TTC549 (cell line): Measurements from ENCODE around the gene ITGA8.
"Not testable (repeated sequence)": the region's sequence is repeated elsewhere in the genome, so short reads cannot be mapped to it uniquely, and the experiment has no call there.

ENCODE experiments used
- FAIRE-seq: peaks from 2 replicates; lab custom pipeline; 2012; peaks lifted over from hg19 to GRCh38; lab: Jason Lieb, UNC

The ITGA8 gene

DNA sequence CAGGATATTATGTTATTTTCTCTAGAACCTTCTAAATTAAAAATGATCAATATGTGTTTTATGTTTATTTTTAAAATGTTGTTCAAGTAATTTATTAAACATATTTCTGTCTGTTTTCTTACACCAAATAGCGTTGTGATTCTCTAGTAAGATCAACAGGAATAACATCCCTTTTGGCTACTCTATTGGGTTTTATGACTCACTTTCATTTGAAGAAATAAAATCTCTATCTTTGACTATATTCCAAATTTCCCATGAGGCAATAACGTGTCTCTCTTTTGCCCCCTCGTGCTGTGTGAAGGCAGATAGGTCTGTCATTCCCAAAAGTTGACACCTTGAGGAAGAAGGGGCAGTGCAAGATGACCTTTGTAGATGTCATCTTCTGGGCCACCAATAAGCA is 40.9 kb downstream of the ITGA8 start:
- FAIRE-seq, result no peak

GRCh38 chr10:15672469-15672868 is 47.3 kb downstream of the ITGA8 start:
- no peak for FAIRE-seq

DNA sequence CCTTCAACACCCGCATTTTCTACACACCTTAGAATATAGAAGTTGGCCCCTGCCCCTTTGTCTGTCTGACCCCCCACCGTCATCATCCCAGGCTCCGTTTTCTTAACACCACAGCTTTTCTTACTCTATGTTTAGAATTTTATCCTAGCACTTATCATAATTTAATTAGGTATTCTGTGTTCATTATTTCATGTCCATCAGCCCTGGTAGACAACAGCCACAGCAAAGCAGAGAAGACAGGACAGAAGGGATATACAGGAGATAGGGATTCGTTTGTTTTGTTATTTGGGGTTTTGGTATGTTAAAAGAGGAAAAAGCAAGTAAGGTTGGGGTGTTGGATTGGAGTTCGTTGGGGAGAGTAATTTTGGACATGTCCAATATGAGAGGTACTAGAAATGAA is 48.8 kb downstream of the ITGA8 start:
- no peak for FAIRE-seq

- FAIRE-seq, result no peak
These were observed 58.1 kb downstream of the ITGA8 start for GRCh38 chr10:15661574-15661973.

DNA sequence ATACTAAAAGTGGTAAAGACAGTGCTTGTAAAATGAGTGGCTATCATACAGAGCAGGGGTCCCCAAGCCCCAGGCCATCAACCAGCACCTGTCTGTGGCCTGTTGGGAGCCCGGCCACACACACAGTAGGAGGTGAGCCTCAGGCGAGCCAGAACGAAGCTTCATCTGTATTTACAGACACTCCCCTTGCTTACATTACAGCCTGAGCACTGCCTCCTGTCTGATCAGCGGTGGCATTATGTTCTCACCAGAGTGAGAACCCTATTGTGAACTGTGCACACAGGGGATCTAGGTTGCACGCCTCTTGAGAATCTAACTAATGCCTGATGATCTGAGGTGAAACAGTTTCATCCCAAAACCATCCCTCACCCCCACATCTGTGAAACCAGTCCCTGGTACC is 58.7 kb downstream of the ITGA8 start:
- FAIRE-seq, result no peak

GRCh38 chr10:15658069-15658702 is 61.5 kb downstream of the ITGA8 start:
- FAIRE-seq, result no peak

DNA sequence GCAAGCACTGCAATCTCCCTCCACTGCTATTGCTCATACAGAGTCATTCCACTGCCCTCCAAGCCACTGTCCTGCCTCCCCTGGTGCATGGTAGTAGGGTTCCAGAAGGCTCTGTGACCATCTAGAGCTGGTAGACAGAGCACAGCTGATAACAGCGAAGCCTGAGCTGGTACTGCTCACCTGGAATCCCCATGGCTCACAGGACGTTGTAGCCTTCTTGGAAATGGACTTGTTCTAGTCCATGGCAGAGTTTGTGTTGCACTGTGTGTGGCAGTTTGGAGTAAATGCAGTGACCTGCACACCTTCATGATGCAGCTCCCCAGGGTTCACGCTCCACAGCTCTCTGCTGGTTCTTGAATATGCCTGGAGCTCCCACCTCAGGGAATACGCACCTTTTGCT is 67.0 kb downstream of the ITGA8 start:
- no peak for FAIRE-seq

DNA sequence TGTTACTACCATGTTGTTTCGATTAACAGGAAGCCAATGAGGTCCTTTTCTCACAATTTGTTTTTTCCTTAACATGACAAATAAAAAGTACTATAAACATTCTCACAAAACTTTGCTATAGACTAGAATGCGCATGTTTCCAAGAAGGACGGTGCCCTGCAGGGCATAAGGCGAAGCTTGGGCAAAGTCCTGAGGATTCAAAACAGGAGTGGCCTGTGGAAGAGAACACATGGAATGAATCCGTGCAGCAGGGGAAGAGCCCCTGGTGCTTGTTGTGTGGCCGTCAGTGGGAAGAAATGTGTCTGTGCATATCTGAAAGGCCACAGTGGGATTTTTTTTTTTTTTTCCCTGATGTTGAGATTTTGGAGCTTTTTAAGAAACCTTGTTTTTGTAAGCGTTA is 67.6 kb downstream of the ITGA8 start:
- no peak for FAIRE-seq

- no peak for FAIRE-seq
These were observed 68.5 kb downstream of the ITGA8 start for GRCh38 chr10:15651175-15651574.

DNA sequence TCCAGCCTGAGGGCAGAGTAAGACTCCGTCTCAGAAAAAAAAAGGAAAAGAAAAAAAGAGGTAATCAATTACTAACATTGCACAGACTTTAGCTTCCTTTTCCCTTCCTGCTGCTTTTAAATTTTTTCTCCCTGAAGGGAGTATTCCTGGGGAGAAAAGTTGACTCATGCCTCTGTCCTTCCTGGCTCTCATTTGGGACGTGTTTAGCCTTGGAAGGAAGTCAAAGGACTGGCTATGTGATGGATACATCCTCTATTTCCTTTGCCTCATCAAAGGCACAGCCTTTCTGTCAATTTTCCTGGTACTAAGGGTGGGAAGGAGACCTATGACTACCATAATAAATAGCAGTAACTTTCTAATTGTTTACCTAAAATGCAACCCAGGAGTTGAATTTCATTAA is 77.6 kb downstream of the ITGA8 start:
- FAIRE-seq, result no peak

DNA sequence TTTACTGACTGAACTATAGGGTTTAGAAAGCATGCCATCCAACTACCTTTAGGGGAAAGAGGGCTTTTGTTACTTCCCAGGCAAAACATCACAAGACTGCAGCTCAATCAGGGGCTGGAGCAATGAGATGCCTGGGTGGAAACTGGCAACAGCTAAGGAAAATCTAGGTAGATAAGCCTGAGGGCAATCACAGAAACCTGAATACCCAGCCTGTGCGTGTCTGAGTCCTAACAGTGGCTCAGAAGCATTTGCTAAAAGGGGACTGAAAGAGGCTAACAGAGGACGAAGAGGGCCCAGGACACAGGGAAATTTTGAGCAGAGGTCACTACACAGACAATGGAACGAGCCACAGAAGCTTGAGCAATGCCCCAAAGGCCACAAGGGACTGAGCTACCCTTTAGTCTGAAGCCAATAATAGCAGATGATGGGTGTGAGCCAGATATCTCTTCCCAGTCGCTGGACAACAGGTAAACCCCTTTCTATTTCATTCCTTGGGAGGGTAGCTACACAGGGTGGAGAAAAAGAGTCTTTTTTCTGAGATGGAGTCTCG is 79.1 kb downstream of the ITGA8 start:
- FAIRE-seq, result no peak

DNA sequence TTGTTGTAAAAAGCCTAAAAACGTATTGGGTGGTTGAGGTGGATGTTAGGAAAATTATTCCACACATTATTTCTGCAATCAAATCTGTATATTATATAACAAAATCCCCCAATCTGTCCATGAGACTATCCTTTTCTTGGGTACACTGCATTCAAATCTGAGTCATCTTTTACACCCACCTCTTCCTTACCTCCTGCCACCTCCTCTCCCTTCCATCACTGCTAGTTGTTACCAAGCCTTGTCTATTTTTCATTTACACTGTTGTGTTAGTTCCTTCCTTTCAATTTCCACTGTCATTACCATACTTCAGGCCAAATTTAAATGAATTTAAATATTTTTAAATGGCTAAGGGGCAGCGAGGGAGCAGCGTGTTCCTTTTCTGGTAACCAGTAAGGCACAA is 83.3 kb downstream of the ITGA8 start:
- no peak for FAIRE-seq

- FAIRE-seq, result no peak
These were observed 87.1 kb downstream of the ITGA8 start for GRCh38 chr10:15632456-15633091.

GRCh38 chr10:15631205-15631604 is 88.5 kb downstream of the ITGA8 start:
- not testable (repeated sequence) for FAIRE-seq

DNA sequence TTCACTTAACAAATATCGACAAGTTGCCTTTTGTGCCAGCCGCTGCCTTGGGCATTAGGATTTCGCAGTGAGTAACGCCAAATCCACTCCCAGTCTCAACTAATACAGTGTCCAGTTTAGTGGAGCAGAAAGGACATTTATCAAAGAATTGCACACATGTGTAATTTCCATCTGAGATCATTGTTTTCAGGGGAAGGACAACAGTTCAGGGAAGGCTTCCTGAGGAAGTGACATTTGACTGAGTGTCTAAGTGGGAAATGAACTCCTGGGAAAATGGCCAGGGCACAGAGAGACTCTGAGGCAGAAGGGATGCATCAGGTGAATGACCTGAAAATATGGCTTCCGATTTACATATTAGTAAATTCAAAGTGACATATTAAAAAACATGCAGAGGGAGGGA is 89.4 kb downstream of the ITGA8 start:
- FAIRE-seq, result no peak

- no peak for FAIRE-seq
These were observed 92.0 kb downstream of the ITGA8 start for GRCh38 chr10:15627617-15628196.

- no peak for FAIRE-seq
These were observed 92.8 kb downstream of the ITGA8 start for GRCh38 chr10:15626937-15627336.

GRCh38 chr10:15625261-15625660 is 94.5 kb downstream of the ITGA8 start:
- no peak for FAIRE-seq

DNA sequence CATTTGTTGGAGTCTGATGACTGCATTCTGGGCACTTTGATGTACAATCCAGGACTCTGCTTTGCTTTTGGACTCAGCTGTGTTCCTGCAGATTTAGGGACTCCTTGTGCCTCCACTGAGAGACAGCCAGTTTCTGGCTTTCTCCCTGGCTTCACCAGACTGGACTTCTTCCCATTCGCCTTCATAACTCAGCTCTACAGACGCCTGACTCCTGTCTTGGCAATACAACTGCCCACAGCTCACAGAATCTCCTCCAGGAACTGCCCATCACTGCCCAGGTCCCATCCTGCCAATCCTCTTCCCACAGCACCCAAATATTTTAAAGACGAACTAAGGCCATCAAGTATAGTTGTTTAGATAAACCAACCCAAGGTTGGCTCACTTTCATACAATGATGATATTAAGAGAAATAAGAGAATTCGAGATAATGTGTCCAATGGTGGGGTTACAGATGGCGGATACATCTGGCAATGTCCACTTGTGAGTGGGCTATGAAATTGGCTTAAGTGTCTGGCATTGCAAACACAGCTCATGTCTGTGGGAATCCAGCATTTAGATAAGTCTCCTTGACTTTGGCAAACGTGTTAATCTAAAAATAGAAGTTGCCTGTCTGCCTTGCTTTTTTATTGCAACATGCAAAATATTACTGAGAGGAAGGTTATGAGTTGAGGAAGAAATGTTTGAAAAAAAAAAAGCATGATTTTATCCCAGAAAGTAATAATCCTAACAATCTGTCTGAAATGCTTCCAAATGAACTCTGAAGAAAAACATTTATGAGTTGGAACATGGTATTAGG is 95.1 kb downstream of the ITGA8 start:
- no peak for FAIRE-seq

DNA sequence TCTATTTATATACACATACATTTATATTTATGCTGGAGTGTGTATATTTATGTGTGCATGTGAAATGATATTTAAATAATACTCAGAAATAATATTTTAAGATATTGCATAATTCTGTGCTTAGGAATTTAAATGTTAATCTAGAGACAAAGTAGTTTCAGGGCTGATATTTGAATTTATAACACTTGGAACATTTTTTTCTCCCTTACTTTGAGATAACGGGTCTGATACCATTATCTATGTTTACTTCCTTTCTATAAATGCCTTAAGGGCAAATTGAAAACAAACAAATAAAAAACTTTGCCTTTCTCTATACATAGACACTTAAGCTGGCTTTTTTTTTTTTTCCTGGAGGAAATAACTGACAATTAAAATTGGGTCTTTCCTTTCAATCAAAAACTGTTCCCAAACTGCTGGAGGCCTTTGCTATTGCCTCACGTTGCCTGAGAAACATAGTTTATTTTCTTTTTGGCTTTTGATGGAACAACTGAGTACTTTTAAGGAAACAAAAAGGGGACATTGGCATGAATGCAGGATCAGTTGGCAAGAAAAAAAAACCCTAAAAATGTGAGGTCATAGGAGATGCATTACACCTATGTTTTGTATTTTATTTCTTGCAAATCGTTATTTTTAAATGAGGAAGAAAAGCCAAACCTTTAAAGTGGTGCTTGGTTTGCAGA is 98.7 kb downstream of the ITGA8 start:
- FAIRE-seq, result no peak

- FAIRE-seq, result no peak
These were observed 99.4 kb downstream of the ITGA8 start for GRCh38 chr10:15620337-15620736.

DNA sequence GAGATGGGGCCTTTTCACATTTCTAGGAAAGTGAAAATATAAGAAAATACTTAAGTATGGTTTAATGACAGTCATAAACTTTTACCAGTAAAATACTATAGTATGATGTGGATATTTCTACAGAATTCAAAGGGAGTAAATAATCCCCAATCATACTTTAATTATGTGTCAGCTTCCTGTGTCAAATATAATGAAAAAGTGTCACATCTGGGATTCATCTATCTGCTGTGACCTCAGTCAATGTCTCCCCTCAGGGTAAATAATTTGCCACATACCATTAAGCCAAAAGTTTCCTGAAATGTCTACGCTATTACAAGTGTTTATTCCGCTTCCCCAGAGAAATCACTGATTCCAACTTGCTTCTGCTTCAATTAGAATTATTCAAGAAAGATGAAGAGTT is 110.5 kb downstream of the ITGA8 start:
- FAIRE-seq, result no peak
